Fibroblast of skin of abdomen (primary cell): ENCODE data around the gene KRTAP19-4. TPM values are rescaled to one million over a fixed set of nuclear protein-coding genes. Genes with fewer than 3 reads are reported as not detected.
"Not testable (repeated sequence)": the region's sequence is repeated elsewhere in the genome, so short reads cannot be mapped to it uniquely, and the experiment has no call there.

Experiments
- DNase-seq: peaks from one replicate; pipeline ENCODE4 v3.0.0-alpha.2; 2013
- polyA plus RNA-seq, 2 experiments: library from polyadenylated mRNA; unstranded; fragments of 120-200 nt; gene quantifications; one replicate each; pipeline ENCODE4 v1.2.1, GENCODE V29; 2013; ENCODE audit not compliant: insufficient read length in 2 of 2

The KRTAP19-4 gene, protein sequence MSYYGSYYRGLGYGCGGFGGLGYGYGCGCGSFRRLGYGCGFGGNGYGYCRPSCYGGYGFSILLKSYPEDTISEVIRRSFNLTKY
- not detected for polyA plus RNA-seq (2013, experiment 1 of 2; ENCODE audit: insufficient read length)
- polyA plus RNA-seq (2013, experiment 2 of 2; ENCODE audit: insufficient read length): not detected

DNA sequence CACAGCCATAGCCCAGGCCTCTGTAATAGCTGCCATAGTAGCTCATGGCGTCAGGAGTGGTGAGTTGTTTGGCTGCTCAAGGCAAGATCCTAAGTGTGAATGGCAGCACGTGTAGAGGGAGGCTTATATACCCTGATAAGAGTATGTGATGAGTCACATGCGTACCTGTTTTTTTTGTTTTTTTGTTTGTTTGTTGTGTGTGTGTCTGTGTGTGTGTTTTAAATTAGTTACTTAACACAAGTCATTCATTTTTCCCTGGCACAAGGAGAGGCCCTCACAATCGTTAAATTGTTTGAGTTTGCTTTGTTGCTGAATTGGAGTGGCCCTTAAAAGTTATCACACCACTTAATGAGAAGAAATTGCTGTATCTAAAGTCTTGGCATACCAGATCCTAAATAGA is at the start of gene KRTAP19-4:
Gene KRTAP19-4 (minus strand): TSS at position 101 of the 400 bp plus-strand sequence. CDS start 55 bp downstream, at position 46.
- no peak for DNase-seq

DNA sequence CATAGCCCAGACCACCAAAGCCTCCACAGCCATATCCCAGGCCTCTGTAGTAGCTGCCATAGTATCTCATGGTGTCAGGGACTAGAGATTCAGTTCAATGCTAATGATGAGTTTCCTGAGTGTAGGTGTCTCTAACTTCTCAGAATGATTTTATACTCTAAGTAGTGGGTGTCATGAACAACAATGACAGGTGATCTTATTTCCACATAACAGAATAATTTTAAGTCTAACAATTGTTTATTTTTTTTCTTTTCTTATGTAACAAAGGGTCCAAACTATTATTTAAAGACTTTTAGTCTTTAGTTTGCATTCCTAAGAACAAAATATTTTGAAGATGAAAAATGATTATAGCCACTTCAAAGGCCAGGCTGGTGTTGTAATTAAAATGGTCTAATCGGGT is 44.8 kb upstream of the KRTAP19-4 start, which contains the start of gene KRTAP19-6:
Gene KRTAP19-6 (minus strand): TSS at position 101 of the 400 bp plus-strand sequence. CDS start 31 bp downstream, at position 70.
- no peak for DNase-seq

DNA sequence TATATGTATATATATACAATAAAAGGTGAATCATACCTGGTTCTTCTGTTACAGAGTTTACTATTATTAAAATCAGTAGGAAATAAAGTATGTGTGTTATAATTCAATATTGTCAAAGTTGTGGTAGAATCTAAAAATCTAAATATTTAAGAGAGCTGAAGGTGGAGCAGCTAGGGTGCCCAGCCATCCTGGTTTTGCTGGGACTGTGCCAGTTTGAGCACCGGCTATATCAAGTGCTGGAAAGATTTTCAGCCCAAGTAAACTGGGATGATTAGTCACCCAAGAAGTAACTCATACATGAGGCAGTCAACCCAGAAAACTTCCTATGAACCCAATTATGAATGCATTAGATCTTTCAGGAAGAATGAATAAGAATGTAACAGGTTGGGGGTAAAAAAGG is 21.9 kb upstream of the KRTAP19-4 start:
- DNase-seq: no peak

DNA sequence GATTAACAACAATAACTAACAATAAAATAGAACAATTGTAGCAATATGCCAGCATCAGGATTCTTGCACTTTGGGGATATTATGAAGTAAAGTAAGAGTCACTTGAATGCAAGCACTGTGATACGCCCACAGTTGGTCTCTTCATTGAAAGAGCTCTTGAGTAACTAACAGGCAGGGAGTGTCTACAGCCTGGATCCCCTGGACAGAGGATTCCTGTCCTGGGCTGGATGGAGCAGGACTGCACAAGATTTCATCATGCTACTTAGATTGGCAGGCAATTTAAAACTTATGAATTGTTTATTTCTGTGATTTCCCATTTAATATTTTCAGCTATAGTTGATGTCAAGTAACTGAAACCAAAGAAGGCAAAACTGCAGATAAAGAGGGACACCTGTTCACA is 18.7 kb upstream of the KRTAP19-4 start:
- no peak for DNase-seq

DNA sequence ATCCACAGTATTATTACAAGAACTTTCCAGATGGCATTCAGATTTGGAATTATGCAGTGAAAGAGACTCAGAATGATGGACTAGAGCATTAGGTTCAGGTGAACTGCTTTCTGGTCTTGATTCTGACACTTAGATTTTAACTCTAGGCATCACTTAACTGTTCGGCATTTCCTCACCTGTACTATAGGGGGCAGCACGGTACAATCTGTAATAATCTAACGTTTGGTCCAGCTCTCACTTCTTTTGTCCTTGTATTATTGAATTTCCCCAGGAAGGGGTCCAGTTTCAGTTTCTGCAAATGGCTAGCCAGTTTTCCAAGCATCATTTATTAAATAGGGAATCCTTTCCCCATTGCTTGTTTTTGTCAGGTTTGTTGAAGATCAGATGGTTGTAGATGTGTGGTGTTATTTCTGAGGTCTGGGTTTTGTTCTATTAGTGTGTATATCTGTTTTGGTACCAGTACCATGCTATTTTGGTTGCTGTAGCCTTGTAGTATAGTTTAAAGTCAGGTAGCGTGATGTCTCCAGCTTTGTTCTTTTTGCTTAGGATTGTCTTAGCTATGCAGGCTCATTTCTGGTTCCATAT is 8.7 kb upstream of the KRTAP19-4 start:
- not testable (repeated sequence) for DNase-seq

DNA sequence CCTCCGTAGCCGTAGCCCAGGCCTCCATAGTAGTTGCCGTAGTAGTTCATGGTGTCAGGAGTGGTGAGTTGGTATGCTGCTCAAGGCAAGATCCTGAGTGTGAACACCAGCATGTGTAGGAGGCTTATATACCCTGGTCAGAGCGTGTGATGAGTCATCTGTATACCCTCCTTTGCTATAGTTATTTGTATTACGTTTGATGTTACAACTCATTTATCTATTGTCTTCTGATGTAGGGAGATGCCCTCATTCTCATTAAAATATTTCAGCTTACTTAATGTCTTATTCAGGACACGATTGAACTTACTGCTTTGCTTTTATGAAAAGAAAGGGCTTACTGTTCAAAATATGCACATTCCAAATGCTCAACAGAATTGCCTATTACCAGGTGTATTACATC is 5.1 kb upstream of the KRTAP19-4 start, which contains the start of gene KRTAP19-5:
Gene KRTAP19-5 (minus strand): TSS at position 101 of the 400 bp plus-strand sequence. CDS start 51 bp downstream, at position 50.
- no peak for DNase-seq

DNA sequence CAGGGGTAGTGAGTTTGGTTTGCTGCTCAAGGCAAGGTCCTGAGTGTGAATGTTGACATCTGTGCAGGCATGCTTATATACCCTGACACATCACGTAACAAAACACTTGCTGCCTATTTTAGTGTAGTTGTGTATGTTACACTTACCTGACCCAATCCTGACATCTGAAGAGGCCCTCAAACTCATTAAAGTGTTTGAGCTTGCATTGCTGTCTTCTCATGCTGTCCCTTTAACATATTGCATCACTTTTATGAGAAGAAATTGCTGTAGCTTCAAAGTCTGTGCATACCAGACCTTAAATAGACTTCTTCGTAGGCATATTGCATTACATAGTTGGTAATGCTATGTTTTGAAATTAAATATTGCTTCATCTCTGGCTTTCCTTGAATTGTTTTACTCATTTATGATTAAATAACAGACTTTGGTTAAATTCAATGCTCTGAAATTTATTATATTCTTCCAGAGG is 5.0 kb downstream of the KRTAP19-4 start, which contains the start of gene KRTAP19-3:
Gene KRTAP19-3 (minus strand): TSS at position 51 of the 466 bp plus-strand sequence. CDS start 56 bp downstream, outside the sequence.
- no peak for DNase-seq

DNA sequence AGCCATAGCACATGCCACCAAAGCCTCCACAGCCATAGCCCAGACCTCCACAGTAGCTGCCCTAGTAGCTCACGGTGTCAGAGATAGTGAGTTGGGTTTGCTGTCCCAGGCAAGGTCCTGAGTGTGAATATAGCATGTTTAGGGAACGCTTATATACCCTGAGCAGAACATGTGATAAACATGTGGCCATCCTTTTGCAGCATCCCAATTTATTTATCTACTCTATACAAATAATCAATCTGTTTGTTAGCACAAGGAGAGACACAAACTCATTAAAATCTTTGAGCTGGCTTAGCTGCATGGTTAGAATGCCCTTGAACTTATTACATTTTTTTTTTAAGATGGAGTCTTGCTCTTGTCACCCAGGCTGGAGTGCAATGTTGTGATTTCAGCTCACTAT is 9.6 kb downstream of the KRTAP19-4 start, which contains the start of gene KRTAP19-2:
Gene KRTAP19-2 (minus strand): TSS at position 101 of the 400 bp plus-strand sequence. CDS start 88 bp downstream, at position 13.
- no peak for DNase-seq

DNA sequence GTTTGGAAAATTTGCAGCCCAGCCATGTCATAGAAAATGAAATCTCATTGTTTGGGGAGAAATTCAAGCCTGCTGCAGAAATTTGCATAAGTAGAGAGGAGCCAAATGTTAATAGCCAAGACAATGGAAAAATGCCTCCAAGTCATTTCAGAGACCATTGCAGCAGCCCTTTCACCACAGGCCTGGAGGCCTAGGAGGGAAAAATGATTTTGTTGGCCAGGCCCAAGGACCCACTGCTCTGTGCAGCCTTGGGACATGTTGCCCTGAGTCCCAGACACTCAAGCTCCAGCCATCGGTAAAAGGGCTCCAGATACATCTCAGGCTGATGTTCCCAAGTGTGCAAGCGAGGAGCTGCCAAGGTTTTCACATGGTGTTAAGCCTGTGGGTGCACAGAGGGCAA is 10.8 kb downstream of the KRTAP19-4 start:
- no peak for DNase-seq

DNA sequence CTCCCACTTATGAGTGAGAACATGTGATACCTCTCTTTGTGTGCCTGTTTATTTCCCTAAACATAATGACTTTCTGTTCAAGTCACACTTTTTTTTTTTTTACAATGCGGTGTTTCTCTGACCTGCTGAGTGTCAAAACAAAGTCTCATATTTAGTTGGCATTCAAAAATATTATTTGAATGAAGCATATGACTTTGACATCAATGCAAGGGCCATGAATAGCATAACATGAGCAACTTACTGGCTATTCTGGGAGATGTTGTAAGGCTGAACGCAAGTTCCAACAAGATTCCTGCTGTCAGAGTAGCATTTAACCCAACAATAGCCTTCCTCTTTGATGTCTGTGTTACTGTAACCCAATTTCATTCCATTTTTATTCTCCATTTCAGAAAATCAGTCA is 14.8 kb downstream of the KRTAP19-4 start:
- no peak for DNase-seq

DNA sequence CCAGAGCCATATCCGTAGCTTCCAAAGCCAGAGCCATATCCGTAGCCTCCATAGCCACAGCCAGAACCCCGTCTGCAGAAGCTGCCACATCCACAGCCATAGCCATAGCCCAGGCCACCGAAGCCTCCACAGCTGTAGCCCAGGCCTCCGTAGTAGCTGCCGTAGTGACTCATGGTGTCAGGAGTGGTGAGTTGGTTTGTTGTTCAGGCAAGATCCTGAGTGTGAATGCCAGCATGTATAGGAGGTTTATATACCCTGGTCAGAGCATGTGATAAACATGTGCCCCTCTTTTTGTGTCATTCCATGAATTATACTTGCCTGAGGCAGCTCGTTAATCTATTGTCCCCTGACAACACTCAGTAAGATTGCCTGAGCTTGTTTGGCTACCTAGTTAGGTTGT is 16.8 kb downstream of the KRTAP19-4 start, which contains the start of gene KRTAP19-1:
Gene KRTAP19-1 (minus strand): TSS at position 223 of the 400 bp plus-strand sequence. CDS start 50 bp downstream, at position 173.
- DNase-seq: no peak

DNA sequence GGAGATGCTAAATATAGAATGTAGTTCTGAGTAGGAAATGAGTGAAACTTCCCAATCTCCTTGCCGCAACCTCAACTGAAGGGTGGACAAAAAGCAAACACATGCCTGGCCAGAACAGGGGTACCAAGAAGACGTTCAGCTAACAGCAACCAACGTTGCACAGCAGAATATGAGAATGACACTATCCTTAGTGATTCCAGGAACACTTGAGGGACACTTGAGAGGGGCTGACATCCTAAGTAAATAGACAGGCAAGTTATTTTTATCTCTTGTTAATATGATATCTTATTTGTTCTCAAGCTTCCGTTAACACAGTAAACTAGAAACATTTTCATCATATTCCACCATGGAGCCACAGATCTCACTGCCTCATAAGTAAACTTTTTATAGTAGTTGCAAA is 17.7 kb downstream of the KRTAP19-4 start:
- DNase-seq: no peak

DNA sequence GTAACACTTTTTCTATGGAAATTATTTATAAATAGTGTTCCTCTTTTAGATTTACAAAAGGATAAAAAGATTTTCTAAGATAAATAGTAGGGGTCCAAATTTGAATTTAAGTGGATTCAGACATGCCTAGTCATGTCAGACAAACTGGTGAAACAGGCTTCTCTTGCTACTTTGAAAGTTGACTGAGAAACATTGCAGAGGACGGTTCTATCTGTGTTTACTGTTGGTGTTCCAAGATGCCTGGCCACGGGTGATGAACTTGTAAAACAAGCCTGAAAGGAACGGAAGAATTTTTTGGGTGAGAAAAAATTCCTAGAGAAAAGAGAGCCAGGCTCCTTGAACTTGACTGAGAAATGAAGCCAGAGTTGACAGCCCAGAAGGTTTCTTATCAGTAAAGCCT is 19.0 kb downstream of the KRTAP19-4 start:
- no peak for DNase-seq

DNA sequence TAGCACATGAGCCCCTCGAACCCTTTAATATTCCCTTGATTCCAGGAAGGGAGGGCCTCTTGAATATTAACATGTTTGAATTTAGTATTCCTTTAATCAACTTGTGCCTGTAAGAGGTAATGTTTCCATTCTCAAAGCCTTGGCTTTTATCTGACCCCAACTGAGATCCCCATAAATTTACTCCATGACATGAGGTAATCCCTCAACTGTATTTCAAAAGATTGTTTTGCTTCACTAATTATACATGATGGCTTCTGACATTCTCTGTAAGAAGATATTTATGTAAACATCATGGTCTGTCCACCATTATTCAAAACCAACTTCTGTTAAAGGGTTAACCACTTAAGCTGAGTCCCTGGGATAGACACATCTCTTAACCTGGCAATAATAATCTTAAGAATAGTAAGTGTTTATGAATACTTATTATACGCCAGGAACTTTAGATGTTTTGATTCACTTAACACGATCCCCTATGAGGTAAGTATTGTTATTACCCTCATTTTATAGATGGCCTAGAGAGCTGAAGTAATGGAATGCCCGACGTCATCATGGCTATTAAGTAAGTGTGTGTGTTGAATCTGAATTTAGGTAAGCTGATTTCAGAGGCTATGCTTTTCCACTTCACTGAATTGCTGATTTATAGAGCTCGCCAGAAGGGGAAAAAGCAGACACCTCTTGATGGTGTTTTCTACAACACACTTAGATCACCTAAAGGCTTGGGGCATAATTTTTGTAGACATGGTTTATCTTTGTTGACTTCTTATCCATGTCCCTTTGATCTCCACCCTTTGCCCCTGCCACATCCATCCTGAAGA is 27.9 kb downstream of the KRTAP19-4 start:
- DNase-seq: no peak

DNA sequence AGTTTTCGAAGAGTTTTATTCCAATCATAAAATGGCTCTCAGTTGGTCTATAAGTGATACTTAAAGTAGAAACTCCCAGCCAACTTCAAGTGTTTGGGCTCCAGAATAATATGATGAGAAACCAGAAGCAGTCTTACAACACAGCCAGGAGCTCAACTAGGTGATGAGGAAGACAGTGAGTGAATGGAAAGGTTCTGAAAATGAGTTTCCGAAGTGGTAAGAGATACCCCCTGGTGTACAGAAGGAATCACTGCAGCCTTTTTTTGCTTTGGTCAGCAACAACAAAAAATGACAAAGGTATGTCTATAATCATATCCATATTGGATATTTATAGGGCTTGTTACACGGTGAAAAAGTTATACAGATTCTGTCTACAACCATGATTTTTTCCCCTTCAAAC is 33.3 kb downstream of the KRTAP19-4 start:
- no peak for DNase-seq

DNA sequence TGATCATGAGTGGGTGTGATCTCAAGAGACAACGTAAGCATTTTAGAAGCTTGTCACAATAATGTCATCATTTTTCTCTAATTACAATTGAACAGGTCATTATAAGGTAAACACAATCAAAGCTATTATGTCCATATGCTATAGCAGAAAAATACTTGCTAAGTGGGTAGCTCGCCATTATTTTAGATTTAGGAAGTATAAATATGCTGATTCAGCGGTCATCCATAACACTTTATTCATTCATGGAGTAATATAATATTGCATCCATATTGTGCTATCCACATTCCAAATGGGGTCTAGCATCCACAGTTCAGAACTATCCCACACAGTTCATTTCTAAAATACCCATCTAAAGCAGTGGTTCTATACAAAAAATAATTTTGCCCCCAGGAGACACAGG is 48.5 kb downstream of the KRTAP19-4 start:
- DNase-seq: no peak

DNA sequence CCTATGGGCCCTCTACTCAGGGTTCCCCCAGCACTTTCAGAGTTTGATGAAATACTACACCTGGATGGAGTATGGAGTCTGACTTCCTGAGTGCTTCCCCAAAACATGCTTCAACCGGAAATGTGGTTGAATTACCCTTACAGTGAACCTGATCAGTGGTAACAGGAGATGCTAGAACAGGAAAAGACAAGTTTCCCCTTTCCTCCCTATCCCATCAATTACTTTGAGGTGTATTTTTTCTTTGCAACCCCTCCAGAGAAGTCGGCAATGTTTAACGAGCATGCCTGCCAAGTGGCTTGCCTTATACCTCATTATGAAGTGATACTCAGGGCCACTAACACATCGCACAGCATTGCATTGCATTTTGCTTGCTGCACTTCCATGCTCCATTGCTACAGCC is 49.9 kb downstream of the KRTAP19-4 start:
- no peak for DNase-seq
